ENCODE data around the gene CABLES1.

Gene CABLES1

GRCh38 chr18:23145621-23146020 is 10.3 kb downstream of the CABLES1 start:
- no peaks in the 10 kb centered on the region for H3K27me3 ChIP-seq (ENCODE audit: insufficient read depth, poor library complexity, severe bottlenecking)
- no peak for DNase-seq (ENCODE audit: low read depth in 1 of 2, low spot score in 1 of 2)
- no peak for TF ChIP-seq SPI1 (IDR thresholded peaks at IDR 0.05; ENCODE audit: borderline replicate concordance, low read depth)
- TF ChIP-seq REST (IDR thresholded peaks at IDR 0.05; ENCODE audit: insufficient replicate concordance, low read depth): no peak
- no peak for TF ChIP-seq GABPA (IDR thresholded peaks at IDR 0.05; ENCODE audit: low read depth)
- TF ChIP-seq POLR2AphosphoS5 (IDR thresholded peaks at IDR 0.05; ENCODE audit: low read depth): no peak
- TF ChIP-seq CTCF (IDR thresholded peaks at IDR 0.05; ENCODE audit: insufficient read depth, low read length): no peak
- no peak overlapping the region for H3K4me3 ChIP-seq (replicated peaks; ENCODE audit: insufficient read depth, low read length)
- no peak overlapping the region for H3K27ac ChIP-seq (replicated peaks)

GRCh38 chr18:23146861-23147469 is 11.7 kb downstream of the CABLES1 start:
- H3K27me3 ChIP-seq (ENCODE audit: insufficient read depth, poor library complexity, severe bottlenecking): no peaks in the 10 kb centered on the region
- TF ChIP-seq GABPA (IDR thresholded peaks at IDR 0.05; ENCODE audit: low read depth): no peak
- TF ChIP-seq CTCF (IDR thresholded peaks at IDR 0.05; ENCODE audit: insufficient read depth, low read length): no peak
- TF ChIP-seq REST (IDR thresholded peaks at IDR 0.05; ENCODE audit: insufficient replicate concordance, low read depth): no peak
- no peak for TF ChIP-seq POLR2AphosphoS5 (IDR thresholded peaks at IDR 0.05; ENCODE audit: low read depth)
- TF ChIP-seq SPI1 (IDR thresholded peaks at IDR 0.05; ENCODE audit: borderline replicate concordance, low read depth): no peak
- no peak for DNase-seq (ENCODE audit: low read depth in 1 of 2, low spot score in 1 of 2)
- H3K4me3 ChIP-seq (replicated peaks; ENCODE audit: insufficient read depth, low read length): no peak overlapping the region
- H3K27ac ChIP-seq (replicated peaks): no peak overlapping the region

- H3K4me3 ChIP-seq (replicated peaks; ENCODE audit: insufficient read depth, low read length): no peak overlapping the region
- H3K27me3 ChIP-seq (ENCODE audit: insufficient read depth, poor library complexity, severe bottlenecking): no peaks in the 10 kb centered on the region
- TF ChIP-seq GABPA (IDR thresholded peaks at IDR 0.05; ENCODE audit: low read depth): no peak
- TF ChIP-seq SPI1 (IDR thresholded peaks at IDR 0.05; ENCODE audit: borderline replicate concordance, low read depth): no peak
- TF ChIP-seq CTCF (IDR thresholded peaks at IDR 0.05; ENCODE audit: insufficient read depth, low read length): no peak
- TF ChIP-seq POLR2AphosphoS5 (IDR thresholded peaks at IDR 0.05; ENCODE audit: low read depth): no peak
- no peak for TF ChIP-seq REST (IDR thresholded peaks at IDR 0.05; ENCODE audit: insufficient replicate concordance, low read depth)
- no peak for DNase-seq (ENCODE audit: low read depth in 1 of 2, low spot score in 1 of 2)
- no peak overlapping the region for H3K27ac ChIP-seq (replicated peaks)
Measured at GRCh38 chr18:23148382-23148781, 13.1 kb downstream of the CABLES1 start.

All from HL-60 (cell line).